ENCODE results near the gene FCRLA.
A peak's percentile ranks its signal among the peaks of the same experiment; 100 is the strongest.

Gene FCRLA

DNA sequence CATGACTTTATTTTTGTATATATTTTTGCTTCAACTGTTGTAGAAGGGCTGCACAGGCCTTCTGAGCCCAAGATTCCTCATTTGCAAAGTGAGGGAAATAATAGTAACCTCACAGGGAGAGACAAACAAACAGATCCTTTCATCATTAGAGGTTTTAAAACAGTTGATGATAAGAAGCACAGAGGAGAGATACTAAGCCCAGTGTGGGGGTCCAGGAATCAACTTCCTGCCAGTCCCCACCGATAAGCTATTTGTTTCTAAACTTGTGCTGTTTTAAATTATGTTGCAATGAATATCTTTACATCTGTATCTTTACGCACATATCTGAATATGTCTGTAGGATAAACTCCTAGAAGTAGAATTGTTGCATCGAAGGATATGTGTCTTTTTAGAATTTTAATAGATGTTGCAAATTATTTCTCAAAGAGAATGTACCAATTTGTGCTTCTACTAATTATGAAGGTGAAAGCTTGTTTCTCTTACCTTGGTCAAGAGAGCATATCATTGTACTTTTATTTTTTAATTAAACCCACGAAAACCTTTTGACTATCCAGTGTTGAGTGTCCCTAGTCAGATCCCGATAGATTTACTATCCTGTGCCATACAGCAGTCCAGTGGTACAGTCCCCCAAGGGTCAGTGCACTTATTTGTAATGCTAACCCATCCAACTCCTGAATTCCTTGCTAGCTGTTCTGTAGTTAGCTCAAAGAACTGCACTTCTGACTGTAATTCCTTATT, 25.1 kb downstream of the FCRLA start:
- no peak for DNase-seq (ENCODE audit: low spot score)

DNA sequence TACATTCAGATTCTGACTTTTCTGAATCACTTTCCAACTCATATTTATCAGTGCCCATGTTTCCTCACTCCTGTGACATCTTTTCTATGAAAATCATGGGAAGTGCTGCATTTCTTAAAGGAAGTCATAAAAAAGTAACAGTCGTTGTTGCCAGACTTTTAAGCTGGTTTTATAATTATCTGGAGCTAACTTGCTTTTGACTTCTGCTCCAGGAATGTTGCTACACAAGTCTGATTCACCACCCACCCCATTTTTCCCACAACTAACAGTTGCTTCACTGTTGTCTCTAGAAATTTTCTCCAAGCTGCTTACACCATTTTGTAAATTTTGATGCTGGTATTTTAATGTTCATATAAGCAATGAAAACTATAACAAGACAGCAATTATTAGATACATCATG, 26.5 kb downstream of the FCRLA start:
- no peak for DNase-seq (ENCODE audit: low spot score)

GRCh38 chr1:161735837-161736236, 28.8 kb downstream of the FCRLA start:
- no peak for DNase-seq (ENCODE audit: low spot score)

- no peak for DNase-seq (ENCODE audit: low spot score)
Observed at GRCh38 chr1:161736335-161736969, 29.4 kb downstream of the FCRLA start.

GRCh38 chr1:161737625-161738024, 30.6 kb downstream of the FCRLA start:
- DNase-seq (ENCODE audit: low spot score): no peak

DNA sequence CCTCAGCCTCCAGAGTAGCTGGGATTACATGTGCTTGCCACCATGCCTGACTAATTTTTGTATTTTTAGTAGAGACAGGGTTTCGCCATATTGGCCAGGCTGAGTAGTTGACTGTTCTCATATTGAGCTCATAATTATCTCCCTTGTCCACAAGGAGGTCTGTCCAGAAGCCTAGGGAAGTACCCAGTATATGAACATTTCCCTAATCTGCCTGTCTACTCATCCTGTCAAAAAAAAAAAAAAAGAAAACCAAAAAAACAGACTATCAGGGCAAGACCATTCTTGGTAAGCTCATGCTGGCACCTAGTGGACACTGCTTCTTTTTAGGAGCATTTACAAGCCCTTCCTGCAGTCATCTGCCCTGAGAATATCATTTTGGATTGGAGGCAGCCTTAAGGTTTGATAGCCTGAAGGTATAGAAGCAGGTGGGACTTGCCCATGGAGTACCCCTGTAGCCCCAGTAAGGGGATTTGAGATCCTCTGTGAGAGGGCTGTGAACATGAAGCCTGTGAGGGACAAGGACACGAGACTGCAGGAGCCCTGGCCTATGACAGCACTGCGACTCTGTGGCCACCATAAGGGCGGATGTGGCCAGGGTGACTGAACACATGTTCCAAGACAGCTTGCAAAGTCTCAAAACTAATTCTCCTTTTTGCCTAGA, 31.7 kb downstream of the FCRLA start:
- peak; percentile 64 for DNase-seq (ENCODE audit: low spot score)

GRCh38 chr1:161739865-161740566, 33.0 kb downstream of the FCRLA start:
- no peak for DNase-seq (ENCODE audit: low spot score)

- no peak for DNase-seq (ENCODE audit: low spot score)
Observed at GRCh38 chr1:161740921-161741320, 33.9 kb downstream of the FCRLA start.

GRCh38 chr1:161743231-161743630, 36.2 kb downstream of the FCRLA start:
- DNase-seq (ENCODE audit: low spot score): no peak

GRCh38 chr1:161747801-161748200, 40.8 kb downstream of the FCRLA start:
- DNase-seq (ENCODE audit: low spot score): no peak

GRCh38 chr1:161749509-161750407, 42.7 kb downstream of the FCRLA start, which contains the start of gene DUSP12:
DUSP12 (plus strand) TSS chr1:161749786; CDS start chr1:161749802, 16 bp downstream.
- DNase-seq (ENCODE audit: low spot score): peak; percentile 96

- peak; percentile 51 for DNase-seq (ENCODE audit: low spot score)
Observed at GRCh38 chr1:161763522-161764098, 56.6 kb downstream of the FCRLA start.

All from SW480 (cell line).